Nephron (organoid): ENCODE results near the gene GZMH.

Experiments used
- H3K27ac Mint-ChIP-seq, 3 experiments: 2 replicates each; pipeline ENCODE4 v1.8.0; 2020; ENCODE audit warnings: mixed read lengths in 3 of 3, mild to moderate bottlenecking in 2 of 3, moderate library complexity in 1 of 3
- H3K27me3 Mint-ChIP-seq: 2 replicates; pipeline ENCODE4 v1.8.0; 2021; ENCODE audit warnings: low read depth, mild to moderate bottlenecking, moderate library complexity, mixed read lengths
- H3K36me3 Mint-ChIP-seq: 2 replicates; pipeline ENCODE4 v1.8.0; 2020; ENCODE audit warnings: low read depth, mixed read lengths
- H3K4me1 Mint-ChIP-seq: 2 replicates; pipeline ENCODE4 v1.8.0; 2020; ENCODE audit warnings: mixed read lengths
- H3K4me3 Mint-ChIP-seq, 3 experiments: 2 replicates each; pipeline ENCODE4 v1.8.0; 2020; ENCODE audit warnings: mild to moderate bottlenecking in 3 of 3, mixed read lengths in 3 of 3, moderate library complexity in 2 of 3
- H3K9me3 Mint-ChIP-seq: 2 replicates; pipeline ENCODE4 v1.8.0; 2020; ENCODE audit warnings: mixed read lengths
- TF ChIP-seq, protein P1 (sequence below), 3 experiments: fragments of 200-600 bp; sonication (generic); IDR thresholded peaks; one replicate each; pipeline ENCODE4 v1.5.0; 2021; ENCODE audit warnings: antibody characterized with exemption in 3 of 3; ENCODE audit not compliant: unreplicated experiment in 3 of 3

Gene GZMH

DNA sequence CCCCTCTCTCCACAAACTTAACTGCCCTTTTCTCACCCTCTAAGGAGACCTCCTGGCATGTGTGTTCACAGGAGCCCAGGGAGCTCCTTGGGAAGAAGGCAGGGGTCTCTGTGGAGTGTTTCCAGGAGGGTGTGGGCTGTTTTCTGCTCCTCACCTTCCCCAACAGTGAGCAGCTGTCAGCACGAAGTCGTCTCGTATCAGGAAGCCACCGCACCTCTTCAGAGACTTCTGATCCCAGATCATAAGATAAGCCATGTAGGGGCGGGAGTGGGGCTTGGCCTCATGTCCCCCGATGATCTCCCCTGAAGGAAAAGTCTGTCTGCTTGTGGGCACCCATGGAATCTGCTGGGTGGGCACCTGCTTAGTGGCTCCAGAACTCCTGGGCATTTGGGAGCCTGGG is 23.3 kb upstream of the GZMH start:
- Mint-ChIP-seq H3K27me3 (peaks cover 3% of the 10 kb centered on the region), H3K36me3 (no peaks in the 10 kb centered on the region), H3K9me3 (no peaks in the 10 kb centered on the region), H3K27ac (no peak overlapping the region), H3K4me1 (no peaks in the 10 kb centered on the region), H3K4me3 (no peak overlapping the region)
- TF ChIP-seq, protein P1, sequence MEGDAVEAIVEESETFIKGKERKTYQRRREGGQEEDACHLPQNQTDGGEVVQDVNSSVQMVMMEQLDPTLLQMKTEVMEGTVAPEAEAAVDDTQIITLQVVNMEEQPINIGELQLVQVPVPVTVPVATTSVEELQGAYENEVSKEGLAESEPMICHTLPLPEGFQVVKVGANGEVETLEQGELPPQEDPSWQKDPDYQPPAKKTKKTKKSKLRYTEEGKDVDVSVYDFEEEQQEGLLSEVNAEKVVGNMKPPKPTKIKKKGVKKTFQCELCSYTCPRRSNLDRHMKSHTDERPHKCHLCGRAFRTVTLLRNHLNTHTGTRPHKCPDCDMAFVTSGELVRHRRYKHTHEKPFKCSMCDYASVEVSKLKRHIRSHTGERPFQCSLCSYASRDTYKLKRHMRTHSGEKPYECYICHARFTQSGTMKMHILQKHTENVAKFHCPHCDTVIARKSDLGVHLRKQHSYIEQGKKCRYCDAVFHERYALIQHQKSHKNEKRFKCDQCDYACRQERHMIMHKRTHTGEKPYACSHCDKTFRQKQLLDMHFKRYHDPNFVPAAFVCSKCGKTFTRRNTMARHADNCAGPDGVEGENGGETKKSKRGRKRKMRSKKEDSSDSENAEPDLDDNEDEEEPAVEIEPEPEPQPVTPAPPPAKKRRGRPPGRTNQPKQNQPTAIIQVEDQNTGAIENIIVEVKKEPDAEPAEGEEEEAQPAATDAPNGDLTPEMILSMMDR (IDR thresholded peaks at IDR 0.05; ENCODE audit: unreplicated experiment in 3 of 3) = no peak

- Mint-ChIP-seq H3K36me3 (no peaks in the 10 kb centered on the region), H3K27me3 (peaks cover 3% of the 10 kb centered on the region), H3K9me3 (no peaks in the 10 kb centered on the region), H3K4me3 (no peak overlapping the region), H3K27ac (no peak overlapping the region), H3K4me1 (no peaks in the 10 kb centered on the region)
- TF ChIP-seq, protein P1 (IDR thresholded peaks at IDR 0.05; ENCODE audit: unreplicated experiment in 3 of 3) = no peak
Measured at GRCh38 chr14:24632336-24632735, 22.9 kb upstream of the GZMH start.

DNA sequence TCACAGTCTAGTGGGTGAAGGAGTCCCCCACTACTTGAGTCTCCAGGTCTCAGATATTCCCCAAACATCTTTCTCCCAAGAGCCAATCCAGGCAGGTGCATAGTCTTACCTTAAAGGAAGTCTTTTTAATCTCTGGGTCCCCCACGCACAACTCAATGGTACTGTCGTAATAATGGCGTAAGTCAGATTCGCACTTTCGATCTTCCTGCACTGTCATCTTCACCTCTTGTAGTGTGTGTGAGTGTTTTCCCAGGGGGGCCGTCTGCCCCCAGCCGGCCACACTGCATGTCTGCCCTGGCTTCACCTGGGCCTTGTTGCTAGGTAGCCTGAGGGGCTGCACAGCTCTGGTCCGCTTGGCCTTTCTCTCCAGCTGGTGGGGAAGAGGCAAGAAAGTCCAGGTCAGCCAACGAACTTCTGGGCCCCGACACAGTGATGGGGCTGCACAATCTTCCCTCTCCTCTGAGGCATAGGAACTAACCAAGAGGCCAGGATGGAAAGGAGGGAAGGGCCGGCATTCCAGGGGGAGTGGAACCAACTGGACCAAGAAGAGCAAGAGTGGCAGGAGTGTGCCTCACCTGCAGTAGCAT is 22.4 kb upstream of the GZMH start:
- H3K27ac Mint-ChIP-seq = no peak overlapping the region
- no peak overlapping the region for H3K4me3 Mint-ChIP-seq
- H3K27me3 Mint-ChIP-seq = peaks cover 3% of the 10 kb centered on the region
- TF ChIP-seq, protein P1 (IDR thresholded peaks at IDR 0.05; ENCODE audit: unreplicated experiment in 3 of 3) = no peak
- no peaks in the 10 kb centered on the region for H3K9me3 Mint-ChIP-seq
- no peaks in the 10 kb centered on the region for H3K36me3 Mint-ChIP-seq
- H3K4me1 Mint-ChIP-seq = no peaks in the 10 kb centered on the region

DNA sequence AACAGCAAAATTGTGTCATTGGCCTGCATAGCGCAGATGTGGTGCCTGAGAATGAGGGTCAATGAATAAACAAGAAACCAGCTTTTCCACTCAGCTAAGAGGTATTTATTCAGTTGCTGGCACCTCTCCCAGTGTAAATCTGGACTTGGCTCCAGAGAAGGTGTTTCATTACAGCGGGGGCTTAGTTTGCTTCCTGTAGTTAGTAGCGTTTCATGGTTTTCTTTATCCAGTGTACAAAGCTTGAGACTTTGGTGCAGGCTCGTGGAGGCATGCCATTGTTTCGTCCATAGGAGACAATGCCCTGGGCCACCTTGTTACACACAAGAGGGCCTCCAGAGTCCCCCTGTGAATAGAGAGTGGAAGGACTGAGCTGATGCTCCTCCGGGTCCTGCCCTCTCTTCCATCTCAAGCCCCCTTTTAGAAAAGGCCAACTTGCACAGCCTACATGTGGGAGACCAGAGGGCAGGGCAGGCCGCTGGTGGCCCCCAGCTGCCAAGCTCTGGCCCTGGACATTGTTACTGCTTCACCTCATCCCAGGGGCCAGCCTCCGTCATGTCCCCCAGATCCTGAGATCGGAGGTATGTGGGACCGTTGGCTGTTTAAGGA is 21.5 kb upstream of the GZMH start:
- no peaks in the 10 kb centered on the region for H3K36me3 Mint-ChIP-seq
- TF ChIP-seq, protein P1 (IDR thresholded peaks at IDR 0.05; ENCODE audit: unreplicated experiment in 3 of 3) = no peak

DNA sequence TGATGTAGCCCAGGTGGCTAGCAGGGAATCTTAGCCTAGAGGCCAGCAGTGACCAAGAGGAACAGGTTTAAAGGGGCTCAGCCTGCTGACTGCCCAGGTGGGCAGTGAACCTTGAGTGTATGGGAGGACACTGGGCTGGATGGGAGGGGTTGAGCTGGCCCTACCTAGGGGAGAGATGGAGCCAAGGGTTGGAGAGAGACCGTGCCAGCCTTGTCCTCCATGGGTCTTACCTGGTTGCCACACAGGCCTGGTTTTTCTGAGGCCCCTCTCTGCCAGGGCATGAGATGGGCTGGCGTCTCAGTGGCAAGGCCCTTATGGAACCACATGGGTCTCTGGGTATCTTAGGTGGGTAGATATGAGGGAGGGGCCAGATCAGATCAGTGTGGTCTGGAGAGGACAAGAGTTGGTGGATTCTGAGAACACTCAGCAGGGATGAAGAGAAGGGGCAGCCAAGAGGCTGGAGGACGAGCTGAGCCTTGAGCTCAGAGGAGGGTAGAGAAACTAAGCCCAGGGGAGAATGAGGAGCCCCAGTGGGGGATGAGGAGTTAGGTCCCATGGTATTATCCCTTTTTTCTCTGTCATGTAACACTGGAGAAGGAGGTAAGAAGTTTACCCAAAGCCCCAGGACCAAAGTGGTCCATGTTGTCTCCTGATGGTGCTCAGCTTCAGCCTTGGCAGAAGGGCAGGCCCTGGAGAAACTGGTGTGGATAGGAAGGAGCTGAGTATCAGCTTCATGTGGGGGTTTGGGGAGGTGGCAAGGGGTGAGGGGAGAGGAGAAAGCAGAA is 20.8 kb upstream of the GZMH start:
- Mint-ChIP-seq H3K27ac (no peak overlapping the region), H3K27me3 (peaks cover 3% of the 10 kb centered on the region), H3K4me1 (no peaks in the 10 kb centered on the region), H3K36me3 (no peaks in the 10 kb centered on the region), H3K4me3 (no peak overlapping the region), H3K9me3 (no peaks in the 10 kb centered on the region)
- TF ChIP-seq, protein P1 (IDR thresholded peaks at IDR 0.05; ENCODE audit: unreplicated experiment in 3 of 3) = no peak

More for the DNA sequence above, 21.5 kb upstream of the GZMH start:
- Mint-ChIP-seq H3K9me3 (no peaks in the 10 kb centered on the region), H3K27me3 (peaks cover 3% of the 10 kb centered on the region), H3K27ac (no peak overlapping the region), H3K4me3 (no peak overlapping the region), H3K4me1 (no peaks in the 10 kb centered on the region)
